ENCODE results near the gene MEX3A.

The MEX3A gene

GRCh38 chr1:156100205-156100995 is 18.1 kb upstream of the MEX3A start:
- Histone ChIP-seq H3F3A (ENCODE audit: insufficient read depth, low read length) (no peaks in the 10 kb centered on the region), H3K79me2 (ENCODE audit: insufficient read depth, low read length) (no peaks in the 10 kb centered on the region), H4K20me1 (ENCODE audit: insufficient read depth, low read length) (no peaks in the 10 kb centered on the region), H3K27me3 (ENCODE audit: insufficient read depth, low read length) (peaks cover 9% of the 10 kb centered on the region), H3K9ac (ENCODE audit: low read length) (no peak overlapping the region), H3K36me3 (ENCODE audit: insufficient read depth, low read length) (no peaks in the 10 kb centered on the region), H3K4me1 (ENCODE audit: insufficient read depth, low read length, severe bottlenecking) (peaks cover 3% of the 10 kb centered on the region), H2AFZ (ENCODE audit: low read length) (no peak overlapping the region), H3K4me3 (ENCODE audit: low read depth, low read length, poor library complexity, severe bottlenecking) (no peak overlapping the region), H3K9me2 (ENCODE audit: low read depth, low read length) (no peaks in the 10 kb centered on the region), H3K4me2 (ENCODE audit: low read length) (no peak overlapping the region), H3K9me3 (ENCODE audit: low read length) (no peaks in the 10 kb centered on the region), H3K27ac (ENCODE audit: low read depth, low read length, poor library complexity, severe bottlenecking) (no peak overlapping the region)
- no peak for TF ChIP-seq EZH2 (IDR thresholded peaks at IDR 0.05; ENCODE audit: borderline replicate concordance, low read length)
- TF ChIP-seq CTCF (IDR thresholded peaks at IDR 0.05; ENCODE audit: low read length) = no peak

- H3K27me3 ChIP-seq (ENCODE audit: insufficient read depth, low read length) = peaks cover 4% of the 10 kb centered on the region; the same call in 1 of the 2 replicates
- H2AFZ ChIP-seq (ENCODE audit: low read length) = no peak overlapping the region
- no peak overlapping the region for H3K4me2 ChIP-seq (ENCODE audit: low read length)
- no peaks in the 10 kb centered on the region for H3K79me2 ChIP-seq (ENCODE audit: insufficient read depth, low read length)
- H3K4me3 ChIP-seq (ENCODE audit: low read depth, low read length, poor library complexity, severe bottlenecking) = no peak overlapping the region
- H3K9me2 ChIP-seq (ENCODE audit: low read depth, low read length) = no peaks in the 10 kb centered on the region
- TF ChIP-seq EZH2 (IDR thresholded peaks at IDR 0.05; ENCODE audit: borderline replicate concordance, low read length) = no peak
- TF ChIP-seq CTCF (IDR thresholded peaks at IDR 0.05; ENCODE audit: low read length) = no peak
- H3K9ac ChIP-seq (ENCODE audit: low read length) = no peak overlapping the region
- H4K20me1 ChIP-seq (ENCODE audit: insufficient read depth, low read length) = no peaks in the 10 kb centered on the region
- H3K4me1 ChIP-seq (ENCODE audit: insufficient read depth, low read length, severe bottlenecking) = no peaks in the 10 kb centered on the region
- no peaks in the 10 kb centered on the region for H3K36me3 ChIP-seq (ENCODE audit: insufficient read depth, low read length)
- H3K9me3 ChIP-seq (ENCODE audit: low read length) = no peaks in the 10 kb centered on the region
- no peaks in the 10 kb centered on the region for H3F3A ChIP-seq (ENCODE audit: insufficient read depth, low read length)
- H3K27ac ChIP-seq (ENCODE audit: low read depth, low read length, poor library complexity, severe bottlenecking) = no peak overlapping the region
These were observed 17.0 kb upstream of the MEX3A start for GRCh38 chr1:156099282-156099681.

- Histone ChIP-seq H3K4me1 (ENCODE audit: insufficient read depth, low read length, severe bottlenecking) (no peaks in the 10 kb centered on the region), H3K79me2 (ENCODE audit: insufficient read depth, low read length) (no peaks in the 10 kb centered on the region), H3K27ac (ENCODE audit: low read depth, low read length, poor library complexity, severe bottlenecking) (no peak overlapping the region), H3K9me2 (ENCODE audit: low read depth, low read length) (no peaks in the 10 kb centered on the region), H3K4me2 (ENCODE audit: low read length) (no peak overlapping the region), H3K27me3 (ENCODE audit: insufficient read depth, low read length) (peaks cover under 1% of the 10 kb centered on the region; the same call in 1 of the 2 replicates), H3K36me3 (ENCODE audit: insufficient read depth, low read length) (no peaks in the 10 kb centered on the region), H3K9ac (ENCODE audit: low read length) (no peak overlapping the region), H3F3A (ENCODE audit: insufficient read depth, low read length) (no peaks in the 10 kb centered on the region), H3K9me3 (ENCODE audit: low read length) (no peaks in the 10 kb centered on the region), H2AFZ (ENCODE audit: low read length) (no peak overlapping the region), H3K4me3 (ENCODE audit: low read depth, low read length, poor library complexity, severe bottlenecking) (no peak overlapping the region), H4K20me1 (ENCODE audit: insufficient read depth, low read length) (no peaks in the 10 kb centered on the region)
- TF ChIP-seq EZH2 (IDR thresholded peaks at IDR 0.05; ENCODE audit: borderline replicate concordance, low read length) (no peak), CTCF (IDR thresholded peaks at IDR 0.05; ENCODE audit: low read length) (no peak)
These were observed 16.5 kb upstream of the MEX3A start for GRCh38 chr1:156098784-156099183.
